Esophagus muscularis mucosa (tissue), 4 donors: ENCODE data around the gene NPRL2.

Source experiments
- CTCF ChIP-seq, 3 experiments: fragments of 200-600 bp in 2 of 3; fragments of 450-650 bp in 1 of 3; sonication (generic) in 2 of 3; IDR thresholded peaks; one replicate each; pipeline ENCODE4 v1.5.1; 2017 to 2019; ENCODE audit warnings: antibody characterized with exemption in 3 of 3, mild to moderate bottlenecking in 2 of 3, moderate library complexity in 1 of 3
- EP300 ChIP-seq: sonication (generic); formaldehyde crosslinking; IDR thresholded peaks from one replicate; pipeline ENCODE4 v1.6.1; 2017; ENCODE audit warnings: antibody characterized with exemption
- POLR2A ChIP-seq: fragments of 450-650 bp; IDR thresholded peaks from one replicate; pipeline ENCODE4 v1.6.1; 2017; ENCODE audit warnings: antibody characterized with exemption, moderate library complexity, mild to moderate bottlenecking, low read depth
- POLR2AphosphoS5 ChIP-seq, 2 donors: sonication (generic); formaldehyde crosslinking; IDR thresholded peaks; one replicate each; pipeline ENCODE4 v1.6.1; 2017; ENCODE audit warnings: antibody characterized with exemption in 2 of 2

DNA sequence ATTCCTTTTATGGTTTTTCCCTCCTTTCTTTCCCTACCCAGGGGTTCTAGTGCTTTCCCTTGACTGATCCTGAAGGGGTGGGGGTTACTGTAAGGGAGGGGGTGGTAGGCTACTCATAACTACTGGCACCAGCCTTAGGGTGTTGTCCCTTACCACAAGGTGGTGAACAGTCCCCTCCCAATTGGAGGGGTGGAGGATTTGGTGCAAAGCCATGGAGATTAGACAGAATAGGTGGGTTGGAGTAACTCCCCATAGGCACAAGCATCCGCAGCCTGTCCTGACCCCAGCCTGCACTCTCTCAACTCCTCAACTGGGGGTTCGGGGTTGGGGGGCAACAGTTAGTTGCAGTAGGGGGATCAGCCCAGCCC lies 25.5 kb downstream of the NPRL2 start:
- no peak for TF ChIP-seq POLR2AphosphoS5 (IDR thresholded peaks at IDR 0.05)
- TF ChIP-seq CTCF (IDR thresholded peaks at IDR 0.05) = no peak
- TF ChIP-seq POLR2A = no peak
- TF ChIP-seq EP300 = no peak
